ENCODE results near the gene FAM181A.

FAM181A gene

DNA sequence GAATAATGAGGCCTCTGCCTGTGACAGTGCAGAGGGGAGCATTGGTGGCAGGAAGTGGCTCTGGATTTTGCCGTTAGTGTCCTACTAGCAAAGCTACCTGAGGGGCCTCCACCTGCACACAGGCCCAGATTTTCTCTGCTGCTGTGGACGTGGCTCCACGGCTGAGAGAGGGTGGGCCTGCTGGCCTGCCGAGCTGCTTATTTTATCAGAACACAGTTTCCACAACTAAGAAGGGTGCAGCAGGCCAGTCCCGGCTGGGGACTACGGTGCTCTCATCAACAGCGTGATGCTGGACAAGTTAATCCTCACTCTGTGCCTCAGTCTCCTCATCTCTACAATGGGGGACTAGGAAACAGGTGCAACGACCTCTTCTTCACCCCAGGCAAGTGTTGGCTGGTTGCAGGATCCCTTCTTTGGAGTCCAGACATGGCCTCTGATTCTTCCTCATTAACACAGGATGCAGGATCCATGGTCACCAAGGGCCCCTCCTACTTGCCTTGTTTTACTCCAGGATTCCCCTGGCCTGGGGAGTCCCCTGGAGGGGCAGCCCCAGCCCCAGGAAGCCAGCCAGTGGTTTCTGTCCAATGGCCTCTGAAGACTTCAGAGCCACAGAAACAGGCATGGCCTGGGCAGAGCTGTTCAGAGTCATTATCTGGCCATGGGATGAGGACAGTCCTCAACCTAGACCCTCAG, 3.3 kb downstream of the FAM181A start:
- no peak for FAIRE-seq

GRCh38 chr14:93930989-93931307, 3.8 kb downstream of the FAM181A start:
- FAIRE-seq = no peak

DNA sequence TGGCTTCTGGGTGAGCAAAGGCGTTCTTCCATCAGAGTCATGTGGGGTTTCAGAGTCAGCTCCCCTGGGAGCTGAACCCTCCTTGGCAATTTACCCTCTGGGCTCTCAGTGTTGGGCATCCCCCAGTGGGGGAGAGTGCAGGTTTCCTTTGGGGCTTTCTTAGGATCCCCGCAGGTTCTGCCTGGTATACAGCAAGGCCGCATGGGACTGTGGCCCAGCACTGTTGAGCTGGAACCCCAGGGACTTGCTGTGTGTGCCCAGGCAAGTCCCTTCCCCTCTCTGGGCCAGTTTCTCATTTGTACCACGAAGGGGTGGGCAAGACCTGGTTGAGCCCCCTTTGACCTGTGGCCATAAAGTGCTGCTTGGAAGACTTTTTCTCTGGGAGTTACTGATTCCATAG, 5.5 kb downstream of the FAM181A start:
- FAIRE-seq = no peak

DNA sequence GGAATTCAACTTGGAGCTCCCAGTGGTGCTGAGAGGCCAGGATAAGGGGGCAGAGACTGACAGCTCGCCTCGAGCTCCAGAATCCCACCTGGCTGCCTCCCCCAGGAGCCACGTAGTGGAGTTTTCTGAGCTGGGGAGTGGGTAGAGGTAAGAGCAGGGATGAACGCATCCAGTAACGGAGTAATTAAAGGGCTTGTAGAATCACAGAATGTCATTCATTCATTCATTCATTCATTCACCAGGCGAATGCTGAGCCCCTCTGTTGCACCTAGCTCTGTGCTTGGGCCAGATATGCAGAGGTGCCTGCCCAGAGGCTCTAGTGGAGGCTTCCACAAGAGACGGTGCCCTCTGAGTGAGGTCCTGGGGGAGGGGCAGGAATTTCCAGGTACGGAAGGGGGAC, 8.1 kb downstream of the FAM181A start:
- FAIRE-seq = no peak

DNA sequence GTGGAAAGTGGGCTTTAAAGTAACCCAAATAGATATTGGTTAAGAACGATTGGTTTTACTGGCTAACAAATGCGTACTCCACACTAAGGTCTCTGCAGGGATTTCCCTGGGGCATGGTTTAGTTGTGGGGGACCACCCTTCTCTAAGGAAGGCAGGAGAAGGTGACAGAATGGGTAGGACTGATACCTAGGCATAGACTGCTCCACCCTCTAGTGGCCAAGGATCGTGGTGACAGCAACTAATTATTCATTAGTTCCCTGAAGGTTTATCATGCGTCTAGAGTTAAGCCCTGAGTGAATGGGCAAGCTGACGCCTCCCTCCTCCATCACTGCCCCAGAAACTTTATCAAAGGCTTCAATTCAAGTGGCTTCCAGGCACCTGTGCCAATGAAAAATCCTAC, 9.1 kb downstream of the FAM181A start:
- FAIRE-seq = no peak

- no peak for FAIRE-seq
Measured at GRCh38 chr14:93936926-93937325, 9.8 kb downstream of the FAM181A start.

GRCh38 chr14:93937519-93937918, 10.4 kb downstream of the FAM181A start:
- FAIRE-seq = no peak

GRCh38 chr14:93938751-93939303, 11.7 kb downstream of the FAM181A start:
- FAIRE-seq = no peak

GRCh38 chr14:93939304-93940229, 12.4 kb downstream of the FAM181A start:
- no peak for FAIRE-seq

DNA sequence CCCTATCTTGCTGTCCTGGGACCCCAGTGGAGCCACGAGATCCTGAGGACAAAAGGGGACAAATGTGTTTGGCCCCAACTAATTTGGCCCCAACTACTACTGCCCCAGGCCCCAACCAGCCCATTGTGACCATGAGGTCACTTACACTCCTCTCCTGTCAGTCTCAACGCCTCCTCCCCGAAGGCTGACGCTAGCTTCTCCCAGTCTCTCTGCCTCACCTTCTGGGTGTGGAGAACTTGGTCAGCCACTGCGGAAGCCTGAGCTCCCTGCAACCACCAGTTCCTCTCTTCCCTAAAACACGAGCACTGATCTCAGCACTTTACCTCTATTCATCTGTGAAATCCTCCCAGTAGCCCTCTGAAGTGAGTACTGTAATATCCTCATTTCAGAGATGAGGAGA, 13.3 kb downstream of the FAM181A start:
- no peak for FAIRE-seq

DNA sequence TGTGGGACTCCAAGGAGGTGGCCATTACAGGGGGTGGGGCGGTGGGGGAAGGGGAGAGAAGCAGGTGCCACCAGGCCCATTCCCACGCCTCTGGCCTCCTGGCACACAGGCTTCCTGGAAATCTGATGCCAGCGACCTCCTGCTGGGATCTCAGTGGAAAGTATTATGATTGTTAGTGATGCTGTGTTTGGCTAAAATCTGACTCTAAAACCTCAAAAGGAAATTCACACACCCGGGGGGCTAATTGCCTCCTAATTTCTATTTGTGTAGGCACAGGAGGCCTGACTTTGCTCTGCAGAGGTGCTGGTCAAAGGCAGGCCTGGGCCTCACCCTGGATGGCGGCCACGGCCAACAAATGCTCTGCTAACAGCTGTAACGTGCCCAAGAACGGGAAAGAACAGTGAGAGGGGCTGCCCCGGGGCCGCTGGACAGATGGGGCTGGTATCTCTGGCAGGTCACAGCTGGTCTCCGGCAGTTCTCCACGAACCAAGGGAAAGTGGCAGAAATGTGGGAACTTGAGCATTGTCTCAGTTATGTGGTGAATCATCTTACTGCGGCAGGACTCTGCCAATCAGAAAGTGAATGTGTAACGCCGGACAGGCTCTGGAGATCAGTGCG, 14.3 kb downstream of the FAM181A start:
- FAIRE-seq = no peak

- no peak for FAIRE-seq
Measured at GRCh38 chr14:93943052-93943451, 15.9 kb downstream of the FAM181A start.

DNA sequence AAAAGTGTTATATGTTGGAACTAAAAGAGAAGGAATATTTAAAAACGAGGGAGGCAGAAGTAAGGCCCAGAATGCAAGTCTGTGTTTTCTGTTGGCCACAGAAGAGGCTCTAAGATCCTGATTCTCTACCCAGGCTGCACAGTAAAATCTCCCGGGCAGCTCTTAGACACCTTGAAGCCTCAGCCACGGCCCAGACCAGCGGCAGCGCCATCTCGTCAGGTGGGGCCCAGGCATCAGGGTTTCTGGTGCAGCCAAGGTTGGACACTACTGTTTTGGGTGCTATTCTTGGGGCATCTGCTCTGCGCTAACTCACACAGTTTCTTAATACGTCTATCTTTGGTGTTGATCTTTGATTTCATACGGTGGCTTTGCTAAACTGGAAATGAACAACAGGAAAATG, 16.8 kb downstream of the FAM181A start:
- FAIRE-seq = no peak

DNA sequence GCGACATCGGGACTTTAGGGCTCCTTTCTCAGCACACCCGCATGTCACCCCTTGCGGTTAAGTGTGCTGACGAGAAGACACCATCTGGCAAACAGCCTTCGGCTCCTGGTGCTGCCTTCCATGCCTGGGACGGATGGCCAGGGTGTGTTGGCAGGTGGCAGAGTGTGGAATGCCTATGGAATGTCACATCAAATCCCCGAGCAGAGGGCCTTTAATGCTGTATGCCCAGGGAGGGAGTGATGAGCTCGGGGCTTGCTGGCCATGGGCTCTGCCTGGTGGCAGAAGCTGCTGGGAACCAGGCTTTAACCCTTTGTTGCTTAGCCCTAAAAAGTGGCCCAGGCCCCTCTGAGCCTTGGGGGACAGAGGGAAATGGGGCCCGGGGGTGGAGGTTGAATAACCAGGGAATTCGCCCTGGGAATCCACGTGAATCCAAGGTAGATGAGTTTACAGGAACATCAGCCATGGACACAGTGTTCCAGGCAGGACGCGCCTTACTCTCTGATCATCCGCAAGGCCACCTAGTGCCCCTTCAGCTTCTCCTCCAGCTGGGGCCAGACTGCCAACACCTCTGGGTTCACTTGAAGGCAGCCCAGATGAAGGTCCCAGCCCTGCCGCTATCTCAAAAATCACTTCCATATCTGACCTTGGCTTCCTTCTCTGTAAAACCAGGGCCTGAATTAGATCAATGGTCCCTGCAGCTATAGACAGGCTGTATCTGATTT, 17.4 kb downstream of the FAM181A start:
- FAIRE-seq = no peak

DNA sequence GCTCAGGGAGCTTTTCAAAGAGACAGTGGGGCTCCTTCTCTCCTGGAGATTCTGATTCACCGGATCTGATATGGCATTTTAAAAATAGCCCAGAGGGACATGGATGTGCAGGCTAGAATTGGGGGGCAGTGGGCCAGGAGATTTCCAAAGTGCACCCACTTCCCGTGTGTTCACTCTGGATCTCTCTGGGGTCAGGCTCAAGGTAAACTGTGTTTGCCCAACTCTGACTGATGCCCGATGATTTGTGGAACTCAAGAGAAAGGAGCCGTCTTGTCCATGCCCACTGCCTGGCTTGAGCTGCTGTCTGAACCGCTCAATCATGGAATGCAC, 17.9 kb downstream of the FAM181A start:
- FAIRE-seq = no peak

DNA sequence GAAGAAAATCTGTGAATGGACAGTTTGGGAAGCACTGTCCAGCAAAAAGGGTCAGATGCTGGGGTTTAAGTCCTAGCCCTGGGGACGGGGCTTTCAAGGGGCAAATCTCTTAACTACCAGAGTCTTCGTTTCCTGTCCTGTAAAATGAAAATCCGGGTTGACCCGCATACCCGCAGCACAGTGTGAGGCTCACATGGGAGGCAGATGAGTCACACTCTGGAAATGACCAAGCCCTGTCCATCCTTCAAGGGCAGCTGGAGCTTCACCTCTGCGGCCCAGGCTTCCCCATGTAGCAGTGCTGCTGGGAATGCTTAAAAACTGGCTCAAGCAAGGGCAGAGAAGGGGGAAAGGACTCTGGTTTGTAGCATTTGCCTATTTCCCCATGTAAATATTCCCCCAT, 19.0 kb downstream of the FAM181A start:
- no peak for FAIRE-seq

DNA sequence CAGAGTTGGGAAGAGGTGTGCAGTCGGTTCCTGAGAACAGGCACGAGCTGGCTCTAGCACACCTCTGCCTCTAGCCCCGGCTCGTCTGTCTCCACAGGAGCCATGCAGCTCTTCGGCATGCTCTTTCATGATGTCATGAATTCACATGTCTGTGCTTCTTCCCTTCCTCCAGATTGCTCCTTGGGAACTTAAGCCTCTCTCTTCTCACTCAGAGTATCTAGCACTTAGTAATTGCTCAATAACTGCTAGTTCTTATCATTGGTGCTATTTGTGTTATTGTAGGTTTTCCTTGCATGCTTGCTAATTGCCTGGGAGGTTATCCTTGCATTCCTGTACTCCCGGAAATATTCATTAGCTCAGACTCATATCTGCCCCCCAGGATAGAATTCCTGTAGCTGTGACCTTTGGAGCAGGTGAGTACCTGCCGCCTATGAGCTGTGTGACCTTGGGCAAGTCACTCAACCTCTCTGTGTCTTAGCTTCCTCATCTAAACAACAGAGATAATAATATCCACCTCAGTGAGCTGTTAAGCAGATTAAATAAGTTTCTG, 19.5 kb downstream of the FAM181A start:
- no peak for FAIRE-seq

- no peak for FAIRE-seq
Measured at GRCh38 chr14:93947282-93947681, 20.1 kb downstream of the FAM181A start.

DNA sequence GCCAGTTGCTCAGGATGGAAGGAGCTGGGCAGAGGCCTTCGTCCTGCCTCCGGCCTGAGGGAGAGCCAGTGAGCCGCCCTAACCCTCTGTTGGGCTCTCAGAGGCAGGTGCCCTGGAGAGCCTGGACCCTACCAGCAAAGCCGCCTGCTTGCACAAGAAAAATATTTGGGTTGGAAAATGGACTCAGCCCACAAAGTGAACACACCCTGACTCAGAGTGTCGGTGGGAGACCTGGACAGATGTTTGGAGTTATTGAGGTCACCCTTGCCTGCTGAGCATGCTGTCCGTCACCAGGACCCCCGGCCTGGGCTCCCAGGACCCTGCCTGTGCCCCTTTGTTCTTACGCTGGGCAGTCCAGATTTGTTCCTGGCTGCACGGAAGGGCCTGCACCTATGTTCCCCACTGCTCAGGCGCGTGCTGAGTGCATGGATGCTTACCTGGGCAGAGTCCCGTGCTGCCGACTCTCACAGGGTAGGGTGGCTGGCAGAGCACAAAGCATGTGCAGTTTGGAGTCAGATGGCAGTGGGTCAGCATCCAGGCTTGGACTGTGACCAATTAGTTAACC, 22.4 kb downstream of the FAM181A start:
- FAIRE-seq = no peak

DNA sequence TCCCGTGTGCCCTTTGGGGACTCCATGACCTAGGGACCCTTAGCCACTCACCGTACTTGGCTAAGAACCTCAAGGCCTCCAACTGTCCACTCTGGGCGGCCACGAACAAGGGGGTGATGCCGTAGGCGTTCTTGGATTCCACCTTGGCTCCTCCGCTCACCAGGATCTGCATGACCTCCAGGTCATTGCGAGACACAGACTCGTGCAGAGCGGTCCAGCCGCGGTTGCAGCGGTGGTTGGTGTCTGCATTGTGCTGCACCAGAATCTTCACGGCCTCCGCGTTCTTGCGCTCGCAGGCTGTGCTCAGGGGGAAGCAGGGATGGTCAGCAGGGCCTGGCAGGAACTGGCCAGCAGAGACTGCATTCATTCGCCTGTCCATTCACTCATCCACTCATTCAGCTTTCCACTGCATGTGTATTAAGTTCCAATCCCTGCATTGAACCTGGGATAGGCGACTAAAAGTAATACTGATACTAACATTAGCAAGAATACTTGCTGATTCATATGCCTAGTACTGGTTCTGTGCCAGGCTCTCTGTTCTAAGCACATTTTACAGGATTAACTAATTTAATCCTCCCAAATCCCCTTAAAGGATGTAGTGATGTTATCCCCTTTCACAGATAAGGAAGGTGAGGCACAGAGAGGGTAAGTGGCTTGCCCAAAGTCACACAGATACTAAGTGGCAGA, 23.9 kb downstream of the FAM181A start:
- no peak for FAIRE-seq

DNA sequence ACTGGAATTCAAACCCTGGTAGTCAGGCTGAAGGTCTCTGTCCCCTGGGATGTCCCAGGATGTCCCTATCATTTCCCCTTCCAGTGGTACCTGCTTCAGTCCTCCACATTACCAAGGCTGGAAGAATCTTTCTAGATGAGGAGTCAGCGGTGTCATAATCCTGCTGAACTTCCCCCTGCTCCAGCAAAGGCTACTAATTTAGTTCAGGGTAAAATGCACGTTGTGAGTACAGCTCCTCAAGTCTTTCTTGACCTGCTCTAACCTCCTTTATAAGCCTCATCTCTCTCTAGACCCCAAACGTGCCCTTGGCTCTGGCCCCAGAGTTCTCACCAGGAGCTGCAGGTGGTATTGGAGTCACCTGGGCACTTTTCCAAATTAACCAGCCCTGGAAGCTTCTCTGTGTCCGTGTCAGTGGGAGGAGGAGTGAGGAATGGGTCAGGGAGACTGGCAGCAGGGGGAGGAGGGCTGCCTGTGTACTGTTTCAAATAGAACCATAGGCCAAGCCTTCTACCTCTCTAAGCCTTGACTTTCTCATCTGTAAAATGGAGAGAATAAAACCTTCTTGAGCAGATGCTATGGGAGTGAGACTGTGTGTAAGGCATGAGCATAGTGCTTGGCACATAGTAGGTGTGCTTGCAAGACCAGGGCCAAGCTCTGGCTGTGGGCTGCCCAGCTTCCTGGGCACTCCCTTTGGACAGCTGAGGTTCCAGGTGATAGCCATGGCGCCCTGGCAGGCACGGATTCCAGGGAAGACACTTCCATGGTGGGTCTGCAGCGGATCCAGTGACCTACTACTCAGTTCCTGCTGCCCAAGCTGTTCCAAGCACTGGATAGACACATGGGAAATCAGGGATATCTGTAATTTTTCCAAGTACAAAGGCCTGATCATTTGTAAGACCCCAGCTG, 24.7 kb downstream of the FAM181A start:
- FAIRE-seq = no peak

Measured in G401.6 (cell line).